Fibroblast of lung (primary cell): ENCODE results near the gene FUT1. TPM values are rescaled to one million over a fixed set of nuclear protein-coding genes. Genes with fewer than 3 reads are reported as not detected.

Source experiments
- DNase-seq, 2 donors: peaks; one replicate each; pipeline versions ENCODE4 v3.0.0 to v3.0.0-alpha.2; 2010; ENCODE audit warnings: low read depth in 2 of 2
- H2AFZ ChIP-seq: 2 replicates; pipeline ENCODE4 v1.5.1; 2012; ENCODE audit warnings: low read length, control low read depth, inconsistent platforms
- H3K27ac ChIP-seq: 2 replicates; pipeline ENCODE4 v1.5.1; 2011; ENCODE audit warnings: low read length, control low read depth; ENCODE audit not compliant: insufficient read depth
- H3K27me3 ChIP-seq: 2 replicates; pipeline ENCODE4 v1.5.1; 2011; ENCODE audit warnings: mild to moderate bottlenecking, low read length; ENCODE audit not compliant: control insufficient read depth, insufficient read depth
- H3K36me3 ChIP-seq: 2 replicates; pipeline ENCODE4 v1.5.1; 2011; ENCODE audit warnings: low read length; ENCODE audit not compliant: control insufficient read depth, insufficient read depth
- H3K4me1 ChIP-seq: 2 replicates; pipeline ENCODE4 v1.5.1; 2011; ENCODE audit warnings: low read length; ENCODE audit not compliant: control insufficient read depth, insufficient read depth; ENCODE audit errors: extremely low read depth
- H3K4me2 ChIP-seq: 2 replicates; pipeline ENCODE4 v1.5.1; 2011; ENCODE audit warnings: low read length, control low read depth; ENCODE audit not compliant: insufficient read depth; ENCODE audit errors: extremely low read depth
- H3K4me3 ChIP-seq, 4 experiments: fragments of 200-600 bp in 1 of 4; sonication (generic) in 1 of 4; replicated peaks in 1 of 4; 2 replicates each; pipeline ENCODE4 v1.5.1; 2011 to 2016; ENCODE audit warnings: low read length in 4 of 4, low read depth in 3 of 4, mild to moderate bottlenecking in 3 of 4, control low read depth in 2 of 4, inconsistent platforms in 1 of 4, mixed read lengths in 1 of 4; ENCODE audit not compliant: insufficient read depth in 1 of 4; ENCODE audit errors: control extremely low read depth in 1 of 4
- H3K79me2 ChIP-seq: 2 replicates; pipeline ENCODE4 v1.5.1; 2012; ENCODE audit warnings: mild to moderate bottlenecking, low read length, inconsistent platforms; ENCODE audit not compliant: control insufficient read depth, insufficient read depth
- H3K9ac ChIP-seq: 2 replicates; pipeline ENCODE4 v1.5.1; 2011; ENCODE audit warnings: mild to moderate bottlenecking, low read length, control low read depth; ENCODE audit not compliant: insufficient read depth
- H3K9me3 ChIP-seq: 2 replicates; pipeline ENCODE4 v1.5.1; 2012; ENCODE audit warnings: low read depth, low read length; ENCODE audit not compliant: control insufficient read depth, insufficient read depth
- H4K20me1 ChIP-seq: 2 replicates; pipeline ENCODE4 v1.5.1; 2011; ENCODE audit warnings: low read length; ENCODE audit not compliant: control insufficient read depth, insufficient read depth; ENCODE audit errors: extremely low read depth
- EZH2 ChIP-seq: IDR thresholded peaks from 2 replicates; pipeline ENCODE4 v1.5.1; 2012; ENCODE audit warnings: low read length, control low read depth, mild to moderate bottlenecking; ENCODE audit errors: missing control alignments
- polyA plus RNA-seq, 2 donors: library from polyadenylated mRNA; depleted of rRNA in 1 of 2; stranded (reverse) in 1 of 2; unstranded in 1 of 2; fragments of >200 nt; gene quantifications; 2 replicates each; pipeline ENCODE4 v1.2.1, GENCODE V29; 2011 to 2012; ENCODE audit warnings: missing spikeins in 1 of 2
- total RNA-seq: library from RNA; depleted of rRNA; stranded (reverse); fragments of >200 nt; gene quantifications from 2 replicates; pipeline ENCODE4 v1.2.1, GENCODE V29; 2014
- TF ChIP-seq, protein P1 (sequence below), 2 donors: IDR thresholded peaks in 1 of 2; conservative IDR thresholded peaks in 1 of 2; 1 replicate in 1 of 2; 2 replicates in 1 of 2; pipeline ENCODE4 v1.5.1; 2011 to 2012; ENCODE audit warnings: low read length in 2 of 2, control low read depth in 1 of 2, inconsistent platforms in 1 of 2, low read depth in 1 of 2, mild to moderate bottlenecking in 1 of 2

Gene FUT1
- total and polyA plus RNA-seq, 2 donors (not counting 1 experiment from before 2014, with no cell fraction given), result 0.02 to 0.17 TPM

DNA sequence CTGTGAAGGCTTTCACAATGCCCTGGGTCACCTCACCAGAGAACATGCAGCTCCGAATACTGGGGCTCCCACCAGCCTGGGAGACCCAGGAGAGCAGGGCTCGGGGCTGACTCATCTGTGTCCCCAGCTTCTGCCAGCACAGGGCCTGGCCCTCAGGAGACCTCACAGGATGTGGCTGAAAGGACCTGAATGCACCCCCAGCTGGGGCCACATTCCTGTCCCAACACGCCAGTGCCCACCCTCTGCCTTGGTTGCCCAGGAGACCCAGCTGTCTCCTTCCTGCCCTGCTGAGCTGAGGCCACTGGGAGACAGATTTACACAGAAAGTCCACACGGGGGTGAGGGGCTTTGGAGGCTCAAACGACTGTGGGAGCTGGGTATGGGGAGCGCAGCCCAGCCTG is 46.5 kb upstream of the FUT1 start:
- DNase-seq, result peak in 1 of 2 donors; percentile 44
- Histone ChIP-seq H3K4me2 (no peak overlapping the region), H3K27me3 (no peaks in the 10 kb centered on the region), H3K9me3 (no peaks in the 10 kb centered on the region), H3K27ac (no peak overlapping the region), H3K9ac (no peak overlapping the region), H3K4me1 (peaks cover 3% of the 10 kb centered on the region), H2AFZ (no peak overlapping the region), H3K36me3 (peaks cover 1% of the 10 kb centered on the region), H3K4me3 (no peak overlapping the region), H3K79me2 (no peaks in the 10 kb centered on the region), H4K20me1 (no peaks in the 10 kb centered on the region)
- TF ChIP-seq, protein P1, sequence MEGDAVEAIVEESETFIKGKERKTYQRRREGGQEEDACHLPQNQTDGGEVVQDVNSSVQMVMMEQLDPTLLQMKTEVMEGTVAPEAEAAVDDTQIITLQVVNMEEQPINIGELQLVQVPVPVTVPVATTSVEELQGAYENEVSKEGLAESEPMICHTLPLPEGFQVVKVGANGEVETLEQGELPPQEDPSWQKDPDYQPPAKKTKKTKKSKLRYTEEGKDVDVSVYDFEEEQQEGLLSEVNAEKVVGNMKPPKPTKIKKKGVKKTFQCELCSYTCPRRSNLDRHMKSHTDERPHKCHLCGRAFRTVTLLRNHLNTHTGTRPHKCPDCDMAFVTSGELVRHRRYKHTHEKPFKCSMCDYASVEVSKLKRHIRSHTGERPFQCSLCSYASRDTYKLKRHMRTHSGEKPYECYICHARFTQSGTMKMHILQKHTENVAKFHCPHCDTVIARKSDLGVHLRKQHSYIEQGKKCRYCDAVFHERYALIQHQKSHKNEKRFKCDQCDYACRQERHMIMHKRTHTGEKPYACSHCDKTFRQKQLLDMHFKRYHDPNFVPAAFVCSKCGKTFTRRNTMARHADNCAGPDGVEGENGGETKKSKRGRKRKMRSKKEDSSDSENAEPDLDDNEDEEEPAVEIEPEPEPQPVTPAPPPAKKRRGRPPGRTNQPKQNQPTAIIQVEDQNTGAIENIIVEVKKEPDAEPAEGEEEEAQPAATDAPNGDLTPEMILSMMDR (conservative IDR thresholded peaks at IDR 0.05 in 1 of 2, IDR thresholded peaks at IDR 0.05 in 1 of 2; ENCODE audit: low read depth in 1 of 2, low read length in 2 of 2), result no peak
- TF ChIP-seq EZH2, result no peak

DNA sequence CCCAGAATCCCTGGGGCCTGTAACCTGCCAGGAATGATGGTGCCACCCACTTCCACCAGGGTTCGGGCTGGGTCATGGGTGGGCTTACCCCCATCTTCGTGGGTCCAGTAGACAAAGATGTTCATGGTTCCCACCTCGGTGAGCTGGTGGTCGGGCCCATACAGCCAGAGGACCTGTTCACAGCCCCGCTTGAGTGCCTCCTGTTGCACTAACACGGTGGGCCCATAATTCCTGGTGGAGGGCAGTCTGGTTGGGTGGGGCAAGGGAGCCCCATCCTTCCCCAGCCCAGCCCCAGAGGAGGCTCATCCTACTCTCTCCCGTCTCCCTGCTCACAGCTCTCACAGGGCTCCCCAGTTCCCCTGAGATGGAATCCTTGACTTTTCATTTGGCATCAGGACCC is 44.7 kb upstream of the FUT1 start:
- H3K9ac ChIP-seq, result no peak overlapping the region
- H3K4me1 ChIP-seq, result peaks cover 3% of the 10 kb centered on the region
- no peaks in the 10 kb centered on the region for H3K27me3 ChIP-seq
- no peak overlapping the region for H3K27ac ChIP-seq
- H3K9me3 ChIP-seq, result no peaks in the 10 kb centered on the region
- TF ChIP-seq, protein P1 (conservative IDR thresholded peaks at IDR 0.05 in 1 of 2, IDR thresholded peaks at IDR 0.05 in 1 of 2; ENCODE audit: low read depth in 1 of 2, low read length in 2 of 2), result no peak
- TF ChIP-seq EZH2, result no peak
- DNase-seq, result no peak
- H2AFZ ChIP-seq, result no peak overlapping the region
- H3K4me3 ChIP-seq, result no peak overlapping the region
- no peaks in the 10 kb centered on the region for H4K20me1 ChIP-seq
- no peak overlapping the region for H3K4me2 ChIP-seq
- no peaks in the 10 kb centered on the region for H3K79me2 ChIP-seq
- H3K36me3 ChIP-seq, result peaks cover 1% of the 10 kb centered on the region

DNA sequence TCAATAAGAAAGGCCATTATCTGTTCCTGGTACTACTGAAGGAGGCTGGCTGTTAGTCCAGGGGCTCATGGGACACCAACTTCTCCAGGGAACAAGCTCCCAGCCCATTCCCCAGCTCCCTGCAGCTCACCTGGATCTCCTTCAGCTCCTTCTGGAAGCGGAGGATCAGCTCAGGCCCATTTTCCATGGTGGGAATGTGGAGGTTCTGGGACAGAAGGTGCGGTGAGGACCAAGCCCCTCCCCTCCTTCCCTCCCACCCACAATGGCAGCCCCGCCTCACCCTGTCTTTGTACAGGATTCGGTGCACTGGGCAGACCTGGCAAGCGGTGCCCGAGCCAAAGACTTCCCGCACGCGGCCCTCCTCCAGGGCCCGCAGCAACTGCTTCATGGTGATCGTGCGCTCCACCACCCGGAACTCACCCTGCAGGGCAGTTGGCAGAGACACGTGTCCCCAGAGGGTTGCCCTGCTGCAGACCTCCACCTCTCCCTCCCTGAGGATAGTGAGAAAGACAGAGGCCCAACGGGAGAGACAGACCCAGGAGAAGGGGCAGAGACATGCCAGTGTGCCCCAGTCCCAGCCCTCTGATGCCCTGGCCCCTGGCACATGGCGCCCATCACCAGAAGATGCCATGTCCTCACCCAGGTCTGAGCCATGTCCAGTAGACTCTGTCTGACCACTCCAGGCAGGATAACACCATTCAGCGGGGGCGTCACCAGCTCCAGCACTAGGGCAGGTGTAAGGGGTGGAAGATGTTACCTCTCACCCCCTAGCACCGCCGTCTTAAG is 44.0 kb upstream of the FUT1 start:
- H3K27ac ChIP-seq, result peak overlapping the region; percentile 9
- H2AFZ ChIP-seq, result no peak overlapping the region

More for the DNA sequence above, 44.0 kb upstream of the FUT1 start:
- Histone ChIP-seq H3K9me3 (no peaks in the 10 kb centered on the region), H3K4me1 (peaks cover 3% of the 10 kb centered on the region), H4K20me1 (no peaks in the 10 kb centered on the region), H3K4me2 (no peak overlapping the region), H3K27me3 (no peaks in the 10 kb centered on the region), H3K36me3 (peaks cover 1% of the 10 kb centered on the region), H3K9ac (no peak overlapping the region), H3K79me2 (no peaks in the 10 kb centered on the region), H3K4me3 (no peak overlapping the region)
- DNase-seq, result no peak
- TF ChIP-seq EZH2, result no peak
- TF ChIP-seq, protein P1 (conservative IDR thresholded peaks at IDR 0.05 in 1 of 2, IDR thresholded peaks at IDR 0.05 in 1 of 2; ENCODE audit: low read depth in 1 of 2, low read length in 2 of 2), result no peak
